ENCODE results near the gene UNC5B.

UNC5B gene

DNA sequence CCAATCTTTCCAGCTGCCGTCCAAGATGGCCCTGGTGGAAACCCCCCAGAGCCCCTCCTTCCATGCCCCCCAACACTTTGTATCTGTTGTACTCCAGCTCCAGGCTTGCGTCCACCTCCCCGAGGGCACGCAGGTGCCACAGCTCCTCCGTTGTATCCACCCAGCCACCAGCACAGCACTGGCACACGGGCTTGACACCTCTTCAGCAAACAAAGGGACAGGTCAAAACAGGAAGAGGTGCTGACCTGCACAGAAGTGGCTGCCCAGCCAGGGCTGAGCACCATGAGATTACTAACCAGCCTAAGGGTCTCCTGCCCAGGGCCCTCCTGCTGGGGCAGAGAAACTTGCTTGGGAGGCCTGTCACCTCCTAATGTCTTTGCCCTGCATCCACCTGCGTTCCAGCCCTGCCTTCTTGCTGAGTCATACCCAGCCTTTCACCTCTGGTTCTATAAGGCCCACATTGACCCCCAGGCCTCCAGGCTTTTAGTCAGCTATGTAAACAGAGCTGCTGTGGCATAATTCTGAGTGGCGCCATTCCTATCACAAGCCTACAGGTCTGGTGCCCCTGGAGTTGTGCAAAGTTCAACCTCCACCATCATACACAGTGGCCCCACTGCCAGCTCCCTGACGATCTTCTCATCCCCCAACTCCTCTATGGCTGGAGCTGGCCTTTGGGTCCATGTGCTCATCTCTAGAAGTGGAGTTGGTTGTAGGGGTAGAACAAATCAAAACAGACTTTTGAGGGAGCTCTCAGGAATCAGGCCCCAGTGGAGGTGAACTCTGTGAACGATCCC lies 127.6 kb downstream of the UNC5B start:
- TF ChIP-seq, protein P1, sequence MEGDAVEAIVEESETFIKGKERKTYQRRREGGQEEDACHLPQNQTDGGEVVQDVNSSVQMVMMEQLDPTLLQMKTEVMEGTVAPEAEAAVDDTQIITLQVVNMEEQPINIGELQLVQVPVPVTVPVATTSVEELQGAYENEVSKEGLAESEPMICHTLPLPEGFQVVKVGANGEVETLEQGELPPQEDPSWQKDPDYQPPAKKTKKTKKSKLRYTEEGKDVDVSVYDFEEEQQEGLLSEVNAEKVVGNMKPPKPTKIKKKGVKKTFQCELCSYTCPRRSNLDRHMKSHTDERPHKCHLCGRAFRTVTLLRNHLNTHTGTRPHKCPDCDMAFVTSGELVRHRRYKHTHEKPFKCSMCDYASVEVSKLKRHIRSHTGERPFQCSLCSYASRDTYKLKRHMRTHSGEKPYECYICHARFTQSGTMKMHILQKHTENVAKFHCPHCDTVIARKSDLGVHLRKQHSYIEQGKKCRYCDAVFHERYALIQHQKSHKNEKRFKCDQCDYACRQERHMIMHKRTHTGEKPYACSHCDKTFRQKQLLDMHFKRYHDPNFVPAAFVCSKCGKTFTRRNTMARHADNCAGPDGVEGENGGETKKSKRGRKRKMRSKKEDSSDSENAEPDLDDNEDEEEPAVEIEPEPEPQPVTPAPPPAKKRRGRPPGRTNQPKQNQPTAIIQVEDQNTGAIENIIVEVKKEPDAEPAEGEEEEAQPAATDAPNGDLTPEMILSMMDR (IDR thresholded peaks at IDR 0.05; ENCODE audit: control insufficient read depth, extremely low read depth, insufficient read depth), result no peak
- no peak overlapping the region for H3K4me3 ChIP-seq (ENCODE audit: low read depth, low read length)
- DNase-seq (ENCODE audit: low read depth), result no peak

- DNase-seq (ENCODE audit: low read depth), result no peak
- TF ChIP-seq, protein P1 (IDR thresholded peaks at IDR 0.05; ENCODE audit: control insufficient read depth, extremely low read depth, insufficient read depth), result no peak
- H3K4me3 ChIP-seq (ENCODE audit: low read depth, low read length), result no peak overlapping the region
These were observed 130.4 kb downstream of the UNC5B start for GRCh38 chr10:71342573-71343391.

- DNase-seq (ENCODE audit: low read depth), result no peak
These were observed 131.0 kb downstream of the UNC5B start for GRCh38 chr10:71343392-71343773.

DNA sequence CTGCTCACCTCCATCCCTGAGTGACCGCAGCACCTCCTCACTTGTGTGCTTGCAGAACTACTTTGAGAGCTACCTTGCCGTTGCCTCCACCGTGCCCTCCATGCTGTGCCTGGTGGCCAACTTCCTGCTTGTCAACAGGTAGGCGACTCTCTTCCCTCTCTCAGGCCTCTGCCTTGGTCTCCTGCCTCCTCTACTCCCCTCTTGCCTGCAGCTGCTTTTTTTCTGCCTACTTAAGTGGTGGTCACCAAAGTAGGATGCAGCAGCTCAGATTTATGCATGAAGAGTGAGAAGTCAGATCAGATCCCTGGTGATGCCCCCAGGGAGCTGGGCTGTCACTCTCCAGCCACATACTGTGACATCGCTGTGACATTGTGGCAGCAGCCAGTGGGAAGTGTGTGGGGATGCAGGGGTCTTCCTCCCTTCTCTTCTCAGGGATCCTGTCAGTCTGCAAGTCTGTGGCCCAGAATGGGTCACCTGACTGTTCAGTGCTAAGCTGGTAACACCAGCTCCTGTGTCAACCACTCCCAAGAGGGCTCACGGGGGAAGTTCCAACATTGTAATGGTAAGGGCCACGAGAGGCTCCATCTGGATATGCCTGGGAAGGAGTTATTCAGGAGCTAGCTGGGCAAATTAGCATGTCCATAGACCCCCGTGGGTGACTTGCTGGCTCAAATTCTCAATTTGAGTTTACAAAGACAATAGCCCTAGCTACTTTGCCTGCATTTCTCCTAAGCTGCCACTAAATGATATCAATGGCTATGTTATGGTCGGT lies 132.0 kb downstream of the UNC5B start:
- no peak overlapping the region for H3K4me3 ChIP-seq (ENCODE audit: low read depth, low read length)
- TF ChIP-seq, protein P1 (IDR thresholded peaks at IDR 0.05; ENCODE audit: control insufficient read depth, extremely low read depth, insufficient read depth), result no peak
- no peak for DNase-seq (ENCODE audit: low read depth)

More at GRCh38 chr10:71343392-71343773, 131.0 kb downstream of the UNC5B start:
- TF ChIP-seq, protein P1 (IDR thresholded peaks at IDR 0.05; ENCODE audit: control insufficient read depth, extremely low read depth, insufficient read depth), result no peak
- H3K4me3 ChIP-seq (ENCODE audit: low read depth, low read length), result no peak overlapping the region

DNA sequence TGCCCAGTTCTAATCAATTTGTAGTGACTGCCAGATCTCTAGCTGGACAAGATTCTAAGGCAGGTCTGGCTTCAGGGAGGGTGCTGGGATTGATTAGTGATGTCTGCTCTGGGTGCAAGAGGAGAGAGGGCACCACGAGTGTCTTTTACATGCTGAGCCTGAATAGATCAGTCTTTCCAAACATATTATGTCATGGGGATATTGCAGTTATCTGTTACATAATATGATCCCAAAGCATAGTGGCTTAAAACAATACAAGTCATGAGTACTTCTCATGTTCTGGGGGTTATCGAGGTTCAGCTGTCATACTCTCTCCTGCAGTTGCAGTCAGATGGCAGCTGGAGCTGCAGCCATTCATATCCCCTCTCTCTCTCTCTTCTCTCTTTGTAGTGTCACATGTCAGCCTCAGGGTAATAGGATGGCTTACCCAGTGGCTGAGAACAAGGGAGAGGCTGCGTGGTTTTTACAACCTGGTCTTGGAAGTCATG lies 132.7 kb downstream of the UNC5B start:
- TF ChIP-seq, protein P1 (IDR thresholded peaks at IDR 0.05; ENCODE audit: control insufficient read depth, extremely low read depth, insufficient read depth), result no peak
- DNase-seq (ENCODE audit: low read depth), result no peak
- no peak overlapping the region for H3K4me3 ChIP-seq (ENCODE audit: low read depth, low read length)

DNA sequence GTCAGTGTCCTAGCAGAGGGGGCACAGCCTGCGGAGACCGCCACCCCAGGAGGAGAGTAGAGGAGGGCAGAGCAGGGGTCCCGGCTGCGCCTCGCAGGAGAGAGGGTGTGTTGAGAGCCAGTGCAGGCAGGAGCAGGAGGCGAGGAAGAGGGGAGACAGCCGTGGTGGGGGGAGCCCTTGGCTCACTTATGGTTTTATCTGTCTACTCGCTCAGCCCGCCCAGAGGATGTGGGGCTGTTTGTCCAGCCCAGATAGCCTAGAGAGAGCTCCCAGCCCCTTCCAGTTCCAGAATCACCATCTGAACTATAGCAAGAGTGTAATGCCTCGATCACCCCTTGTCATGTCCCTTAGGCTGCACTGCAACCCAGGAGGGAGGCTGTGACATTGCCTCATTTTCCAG lies 133.3 kb downstream of the UNC5B start:
- H3K4me3 ChIP-seq (ENCODE audit: low read depth, low read length), result no peak overlapping the region
- no peak for DNase-seq (ENCODE audit: low read depth)
- TF ChIP-seq, protein P1 (IDR thresholded peaks at IDR 0.05; ENCODE audit: control insufficient read depth, extremely low read depth, insufficient read depth), result no peak

All from LNCaP clone FGC (cell line).